Stimulated activated naive B cell treated with anti-CD40 and anti-IgM and Interleukin-4, amounts not matched to agents 10 μg/mL and 1 μg/mL and 100 μg/mL, for 72 hours (primary cell): ENCODE results near the gene MAP4K5.

ENCODE experiments used
- ATAC-seq, 2 donors: fragments of 150-1000 bp; cut with Tn5 transposase; replicated peaks; 2 replicates each; pipeline ENCODE4 v1.10.0; 2021; ENCODE audit warnings: moderate library complexity in 1 of 2
- DNase-seq: peaks from one replicate; pipeline ENCODE4 v3.0.0; 2021
- H3K27ac Mint-ChIP-seq: one replicate; pipeline ENCODE4 v1.8.0; 2022; ENCODE audit warnings: mild to moderate bottlenecking, mixed read lengths
- H3K27me3 Mint-ChIP-seq, 2 donors: one replicate each; pipeline ENCODE4 v1.8.0; 2022; ENCODE audit warnings: mixed read lengths in 2 of 2
- H3K36me3 Mint-ChIP-seq, 2 donors: one replicate each; pipeline ENCODE4 v1.8.0; 2022; ENCODE audit warnings: mixed read lengths in 2 of 2, mild to moderate bottlenecking in 1 of 2
- H3K4me1 Mint-ChIP-seq, 2 donors: one replicate each; pipeline ENCODE4 v1.8.0; 2022; ENCODE audit warnings: mixed read lengths in 2 of 2, mild to moderate bottlenecking in 1 of 2
- H3K4me3 Mint-ChIP-seq, 2 donors: one replicate each; pipeline ENCODE4 v1.8.0; 2022; ENCODE audit warnings: mild to moderate bottlenecking in 2 of 2, mixed read lengths in 2 of 2, moderate library complexity in 1 of 2
- H3K9me3 Mint-ChIP-seq, 2 donors: one replicate each; pipeline ENCODE4 v1.8.0; 2022; ENCODE audit warnings: mixed read lengths in 2 of 2, mild to moderate bottlenecking in 1 of 2

The MAP4K5 gene

DNA sequence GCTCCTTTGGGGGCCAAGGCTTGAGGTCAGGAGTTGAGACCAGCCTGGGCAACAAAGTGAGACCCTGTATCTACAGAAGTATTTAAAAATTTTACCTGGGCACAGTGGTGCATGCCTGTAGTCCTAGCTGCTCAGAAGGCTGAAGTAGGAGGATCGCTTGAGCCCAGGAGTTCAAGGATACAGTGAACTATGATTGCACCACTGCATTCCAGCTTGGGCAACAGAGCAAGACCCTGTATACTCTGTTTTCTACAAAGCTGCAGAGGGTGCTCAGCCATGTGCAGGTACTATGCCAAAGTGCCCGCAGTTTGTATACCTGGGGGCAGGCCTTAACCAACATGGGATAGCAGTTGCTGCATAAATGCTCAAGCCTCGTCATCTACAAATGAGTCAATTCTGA lies 108.8 kb downstream of the MAP4K5 start:
- Mint-ChIP-seq H3K4me3 (no peak overlapping the region), H3K27me3 (no peaks in the 10 kb centered on the region), H3K9me3 (no peaks in the 10 kb centered on the region), H3K27ac (no peak overlapping the region), H3K4me1 (no peaks in the 10 kb centered on the region), H3K36me3 (peaks cover 25 to 34% of the 10 kb centered on the region in 2 donors)
- DNase-seq = no peak
- ATAC-seq = no peak

- ATAC-seq (no peak), DNase-seq (no peak)
- Mint-ChIP-seq H3K27me3 (no peaks in the 10 kb centered on the region), H3K4me3 (no peak overlapping the region), H3K4me1 (no peaks in the 10 kb centered on the region), H3K9me3 (no peaks in the 10 kb centered on the region), H3K36me3 (peaks cover 28 to 45% of the 10 kb centered on the region in 2 donors), H3K27ac (no peak overlapping the region)
Measured at GRCh38 chr14:50421499-50421898, 110.9 kb downstream of the MAP4K5 start.

DNA sequence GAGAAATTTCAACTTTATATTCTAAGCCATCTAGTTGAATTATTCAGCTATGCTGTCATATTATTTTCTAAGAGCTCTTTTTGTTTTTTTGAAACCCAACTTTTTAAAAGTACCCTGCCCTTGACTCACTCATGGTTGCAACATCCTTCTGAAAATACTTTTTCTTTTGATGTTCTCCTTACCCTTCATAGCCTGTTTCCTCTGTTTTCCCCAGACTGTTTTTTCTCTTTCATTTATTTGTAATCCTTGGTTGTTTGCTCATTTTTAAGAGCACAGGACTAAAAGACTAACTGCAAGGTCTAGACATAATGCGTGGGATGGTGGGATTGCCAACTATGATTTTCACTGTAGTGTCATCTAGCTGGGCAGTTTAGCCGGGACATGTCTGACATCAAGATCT lies 114.5 kb downstream of the MAP4K5 start:
- Mint-ChIP-seq H3K9me3 (peaks cover 3 to 4% of the 10 kb centered on the region in 2 donors), H3K36me3 (peaks cover 34 to 64% of the 10 kb centered on the region in 2 donors), H3K27ac (peak overlapping the region; percentile 26), H3K4me3 (no peak overlapping the region), H3K4me1 (no peaks in the 10 kb centered on the region), H3K27me3 (no peaks in the 10 kb centered on the region)
- ATAC-seq (no peak), DNase-seq (no peak)

DNA sequence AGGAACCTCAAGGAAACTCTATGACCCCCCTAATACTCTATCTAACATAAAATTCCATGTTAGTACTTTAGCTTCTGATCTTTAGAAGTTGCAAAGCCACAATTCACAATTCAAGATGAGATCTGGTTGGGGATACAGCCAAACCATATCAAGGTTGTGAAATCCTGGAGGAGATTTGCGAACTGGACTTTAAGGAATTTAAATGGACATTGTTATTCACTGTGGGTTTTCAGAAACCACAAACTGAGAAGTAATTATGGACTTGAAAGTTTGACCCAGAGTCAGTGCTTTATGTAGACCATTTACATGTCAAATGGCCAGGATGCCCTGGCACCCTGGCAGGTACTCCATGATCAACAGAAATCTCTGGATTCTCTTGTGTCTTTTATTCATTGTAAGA lies 121.4 kb downstream of the MAP4K5 start:
- peaks cover 1 to 5% of the 10 kb centered on the region in 2 donors for H3K4me1 Mint-ChIP-seq
- peaks cover 7% of the 10 kb centered on the region in 2 donors for H3K9me3 Mint-ChIP-seq
- peaks cover 17 to 35% of the 10 kb centered on the region in 2 donors for H3K36me3 Mint-ChIP-seq
- H3K27ac Mint-ChIP-seq = no peak overlapping the region
- no peak overlapping the region for H3K4me3 Mint-ChIP-seq
- no peak for ATAC-seq
- H3K27me3 Mint-ChIP-seq = no peaks in the 10 kb centered on the region
- no peak for DNase-seq

DNA sequence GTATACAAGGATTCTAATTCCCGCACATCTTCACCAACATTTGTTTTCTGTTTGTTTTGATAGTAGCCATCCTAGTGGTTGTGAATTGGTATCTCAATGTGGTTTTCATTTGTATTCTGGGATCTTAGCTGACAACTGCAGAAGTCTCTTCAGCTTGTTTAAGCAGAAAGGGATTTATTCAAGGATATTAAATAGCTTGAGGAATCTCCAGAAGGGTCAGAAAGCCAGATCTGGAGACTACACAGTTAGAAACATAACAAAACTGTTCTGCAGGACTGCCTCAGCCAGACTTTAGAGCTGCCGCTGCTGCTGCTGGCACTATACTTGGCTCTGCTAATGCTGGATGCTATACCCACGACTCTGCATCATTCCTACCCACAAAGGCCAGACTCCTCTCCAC lies 122.3 kb downstream of the MAP4K5 start:
- peaks cover 16 to 34% of the 10 kb centered on the region in 2 donors for H3K36me3 Mint-ChIP-seq
- no peak overlapping the region for H3K27ac Mint-ChIP-seq
- ATAC-seq (no peak), DNase-seq (no peak)
- no peak overlapping the region for H3K4me3 Mint-ChIP-seq
- peaks cover 1 to 5% of the 10 kb centered on the region in 2 donors for H3K4me1 Mint-ChIP-seq
- peaks cover 11 to 12% of the 10 kb centered on the region in 2 donors for H3K9me3 Mint-ChIP-seq
- H3K27me3 Mint-ChIP-seq = no peaks in the 10 kb centered on the region

GRCh38 chr14:50407111-50407812 lies 125.1 kb downstream of the MAP4K5 start:
- Mint-ChIP-seq H3K4me1 (peaks cover 1 to 9% of the 10 kb centered on the region in 2 donors), H3K27ac (no peak overlapping the region), H3K27me3 (no peaks in the 10 kb centered on the region), H3K36me3 (peaks cover 10 to 15% of the 10 kb centered on the region in 2 donors), H3K4me3 (no peak overlapping the region), H3K9me3 (peaks cover 8% of the 10 kb centered on the region in 2 donors)
- ATAC-seq (no peak), DNase-seq (no peak)

GRCh38 chr14:50403419-50403818 lies 128.9 kb downstream of the MAP4K5 start:
- no peaks in the 10 kb centered on the region for H3K27me3 Mint-ChIP-seq
- peaks cover 8% of the 10 kb centered on the region in 2 donors for H3K9me3 Mint-ChIP-seq
- peaks cover 1 to 20% of the 10 kb centered on the region in 2 donors for H3K4me1 Mint-ChIP-seq
- peak in 1 of 2 donors; percentile 44 for ATAC-seq
- H3K4me3 Mint-ChIP-seq = no peak overlapping the region
- peak overlapping the region; percentile 62 for H3K27ac Mint-ChIP-seq
- peaks cover 3 to 9% of the 10 kb centered on the region in 2 donors for H3K36me3 Mint-ChIP-seq
- DNase-seq = no peak

DNA sequence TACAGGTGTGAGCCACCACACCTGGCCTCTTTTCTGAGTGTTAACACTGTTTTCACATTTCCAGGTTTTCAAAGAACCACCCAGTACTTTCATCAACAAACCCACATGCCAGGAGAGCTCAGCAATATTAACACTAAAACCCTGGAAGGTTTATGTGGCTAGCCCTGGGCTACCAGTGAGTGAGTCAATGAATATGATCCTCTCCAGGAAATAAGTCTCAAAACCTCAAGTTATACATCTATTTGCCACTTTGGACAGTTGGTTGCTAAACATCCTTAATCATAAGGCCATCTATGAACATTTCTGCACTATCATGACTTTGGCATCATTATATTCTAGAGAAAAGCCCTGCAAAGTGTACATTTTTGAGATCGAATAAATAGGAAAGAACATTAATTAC lies 129.4 kb downstream of the MAP4K5 start:
- DNase-seq = no peak
- no peak overlapping the region for H3K27ac Mint-ChIP-seq
- H3K27me3 Mint-ChIP-seq = no peaks in the 10 kb centered on the region
- peaks cover 1 to 20% of the 10 kb centered on the region in 2 donors for H3K4me1 Mint-ChIP-seq
- H3K9me3 Mint-ChIP-seq = peaks cover 8% of the 10 kb centered on the region in 2 donors
- peaks cover 3 to 9% of the 10 kb centered on the region in 2 donors for H3K36me3 Mint-ChIP-seq
- no peak overlapping the region for H3K4me3 Mint-ChIP-seq
- no peak for ATAC-seq

GRCh38 chr14:50400461-50400860 lies 131.9 kb downstream of the MAP4K5 start:
- ATAC-seq (no peak), DNase-seq (no peak)
- no peak overlapping the region for H3K27ac Mint-ChIP-seq
- H3K4me1 Mint-ChIP-seq = peaks cover 10 to 23% of the 10 kb centered on the region in 2 donors
- H3K9me3 Mint-ChIP-seq = peaks cover under 1 to 2% of the 10 kb centered on the region in 2 donors
- H3K4me3 Mint-ChIP-seq = no peak overlapping the region
- H3K36me3 Mint-ChIP-seq = peaks cover 2 to 6% of the 10 kb centered on the region in 2 donors
- no peaks in the 10 kb centered on the region for H3K27me3 Mint-ChIP-seq

- H3K9me3 Mint-ChIP-seq = no peaks in the 10 kb centered on the region
- peak overlapping the region; percentile 20 for H3K27ac Mint-ChIP-seq
- H3K4me3 Mint-ChIP-seq = no peak overlapping the region
- peaks cover 2 to 3% of the 10 kb centered on the region in 2 donors for H3K36me3 Mint-ChIP-seq
- DNase-seq (no peak), ATAC-seq (no peak)
- no peaks in the 10 kb centered on the region for H3K27me3 Mint-ChIP-seq
- peaks cover 13 to 26% of the 10 kb centered on the region in 2 donors for H3K4me1 Mint-ChIP-seq
Measured at GRCh38 chr14:50399251-50400032, 132.9 kb downstream of the MAP4K5 start.

DNA sequence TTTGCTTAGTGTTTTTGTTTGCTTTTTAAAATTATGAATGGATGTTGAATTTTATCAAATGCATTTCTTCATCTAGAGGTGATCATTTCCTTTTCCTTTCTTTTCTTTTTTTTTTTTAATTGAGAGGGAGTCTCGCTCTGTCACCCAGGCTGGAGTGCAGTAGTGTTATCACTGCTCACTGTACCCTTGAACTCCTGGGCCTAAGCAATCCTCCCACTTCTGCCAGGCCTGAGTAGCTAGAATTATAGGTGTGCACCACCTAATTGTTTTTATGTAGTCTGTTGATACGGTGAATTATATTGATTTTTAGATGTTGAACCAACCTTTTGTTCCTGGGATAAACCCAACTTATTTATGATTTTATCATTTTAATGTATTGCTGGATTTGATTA lies 134.2 kb downstream of the MAP4K5 start:
- H3K36me3 Mint-ChIP-seq = peaks cover 2 to 3% of the 10 kb centered on the region in 2 donors
- no peak for DNase-seq
- H3K4me1 Mint-ChIP-seq = peaks cover 19 to 31% of the 10 kb centered on the region in 2 donors
- ATAC-seq = no peak
- peaks cover 0 to under 1% of the 10 kb centered on the region in 2 donors for H3K27me3 Mint-ChIP-seq
- H3K27ac Mint-ChIP-seq = no peak overlapping the region
- no peak overlapping the region for H3K4me3 Mint-ChIP-seq
- no peaks in the 10 kb centered on the region for H3K9me3 Mint-ChIP-seq

GRCh38 chr14:50397390-50398188 lies 134.8 kb downstream of the MAP4K5 start:
- Mint-ChIP-seq H3K36me3 (peaks cover 2 to 9% of the 10 kb centered on the region in 2 donors), H3K4me3 (peak overlapping the region; percentile 87 to 88), H3K9me3 (no peaks in the 10 kb centered on the region), H3K27ac (no peak overlapping the region), H3K27me3 (peaks cover 0 to 4% of the 10 kb centered on the region in 2 donors), H3K4me1 (peaks cover 21 to 31% of the 10 kb centered on the region in 2 donors)
- DNase-seq (no peak), ATAC-seq (no peak)

- peak within 1 kb of the TSS; percentile 84 for H3K27ac Mint-ChIP-seq
Measured at GRCh38 chr14:50396631-50397389, 135.6 kb downstream of the MAP4K5 start, which contains the start of gene CDKL1. CDKL1 (minus strand) TSS chr14:50396881; CDS start chr14:50395868, 1,013 bp downstream.

More at GRCh38 chr14:50396631-50397389, 135.6 kb downstream of the MAP4K5 start, which contains the start of gene CDKL1:
- Mint-ChIP-seq H3K27me3 (peaks cover 0 to 4% of the 10 kb centered on the region in 2 donors), H3K4me1 (peaks cover 23 to 31% of the 10 kb centered on the region in 2 donors), H3K4me3 (peak within 1 kb of the TSS; percentile 87 to 88), H3K9me3 (no peaks in the 10 kb centered on the region), H3K36me3 (peaks cover 2 to 12% of the 10 kb centered on the region in 2 donors)
- ATAC-seq (peak; percentile 77 to 80), DNase-seq (peak; percentile 29)
